ENCODE results near the gene PAQR4.

Gene PAQR4

DNA sequence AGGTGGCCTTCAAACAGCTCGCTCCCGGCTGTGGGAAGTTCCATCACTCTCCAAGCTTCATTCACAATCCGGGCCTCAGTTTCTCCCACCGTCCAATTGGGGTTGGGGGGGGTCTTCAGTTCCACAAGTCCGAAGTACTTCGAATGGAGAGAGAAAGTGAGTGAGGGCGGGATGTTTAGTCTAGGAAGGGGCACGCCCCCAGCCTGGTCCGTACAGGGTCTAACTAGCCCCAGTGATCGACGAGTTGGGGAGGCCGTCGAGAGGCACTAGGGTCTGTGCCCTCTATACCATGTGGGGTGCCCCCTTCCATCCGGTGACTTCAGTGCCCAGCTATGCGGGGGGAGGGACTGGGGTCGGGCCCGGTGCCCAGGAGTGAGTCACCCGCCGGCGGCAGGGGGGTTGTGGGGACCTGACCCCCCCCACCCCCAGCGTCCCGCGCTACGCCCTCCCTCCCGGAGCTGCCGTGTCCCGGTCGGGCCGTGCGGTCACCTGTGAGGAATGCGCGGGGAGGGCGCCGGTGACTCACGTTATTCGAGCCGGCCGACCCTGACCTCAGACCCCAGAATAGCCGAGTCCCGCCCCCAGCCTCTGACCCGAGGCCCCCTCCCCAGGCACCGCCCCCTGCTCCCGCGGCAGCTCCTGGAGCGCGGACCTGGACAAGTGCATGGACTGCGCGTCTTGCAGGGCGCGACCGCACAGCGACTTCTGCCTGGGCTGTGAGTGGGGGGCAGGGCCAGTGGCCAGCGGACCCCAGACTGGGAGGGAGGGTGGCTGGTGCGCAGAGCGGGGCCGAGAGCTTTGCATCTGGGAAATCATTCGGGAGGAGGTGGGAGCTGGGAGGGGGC lies 51.7 kb downstream of the PAQR4 start:
- in situ Hi-C loops (cut with MboI; ENCODE audit: low sequenced_read_pairs): no loop called here

- in situ Hi-C loops (cut with MboI; ENCODE audit: low sequenced_read_pairs): no loop called here
Measured at GRCh38 chr16:3021449-3022207, 52.5 kb downstream of the PAQR4 start.

DNA sequence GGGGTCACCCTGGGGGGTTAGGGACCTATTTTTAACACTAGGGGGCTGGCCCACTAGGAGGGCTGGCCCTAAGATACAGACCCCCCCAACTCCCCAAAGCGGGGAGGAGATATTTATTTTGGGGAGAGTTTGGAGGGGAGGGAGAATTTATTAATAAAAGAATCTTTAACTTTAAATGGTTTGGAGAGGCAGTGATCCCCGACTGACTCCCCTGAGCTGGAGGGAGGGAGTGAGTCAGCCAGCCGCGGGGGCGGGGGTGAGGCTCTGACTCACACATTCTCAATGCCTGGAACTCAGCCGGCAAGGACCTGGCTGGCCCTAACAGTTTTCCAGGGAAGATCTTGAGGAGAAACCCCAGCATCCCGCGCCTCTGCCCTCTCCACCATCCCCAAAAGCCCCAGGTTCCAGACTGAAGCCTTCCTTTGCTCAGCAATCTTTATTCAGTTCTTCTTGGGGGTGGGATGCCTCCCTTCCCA lies 53.1 kb downstream of the PAQR4 start:
- in situ Hi-C loops (cut with MboI; ENCODE audit: low sequenced_read_pairs): no loop called here

- in situ Hi-C loops (cut with MboI; ENCODE audit: low sequenced_read_pairs): no loop called here
Measured at GRCh38 chr16:3022684-3023414, 53.7 kb downstream of the PAQR4 start.

Measured in HL-60/S4 treated with phorbol 12-myristate 13-acetate at 8.2 ng/mL for 4 days and 3 days (cell line).